Activated CD8-positive, alpha-beta memory T cell treated with anti-CD3 and anti-CD28 coated beads, Interleukin-2, amount 50 U/mL, for 4 hours (primary cell): ENCODE data around the gene PTCD1.
"Not testable (repeated sequence)": the region's sequence is repeated elsewhere in the genome, so short reads cannot be mapped to it uniquely, and the experiment has no call there.

Experiments used
- DNase-seq: peaks from one replicate; pipeline ENCODE4 v3.0.0-alpha.2; 2020

PTCD1 gene

GRCh38 chr7:99385564-99385963 lies 53.0 kb downstream of the PTCD1 start:
- no peak for DNase-seq

GRCh38 chr7:99384523-99384922 lies 54.1 kb downstream of the PTCD1 start:
- DNase-seq = no peak

GRCh38 chr7:99383791-99384370 lies 54.7 kb downstream of the PTCD1 start:
- DNase-seq = no peak

- DNase-seq = no peak
These were observed 55.4 kb downstream of the PTCD1 start for GRCh38 chr7:99383203-99383602.

- no peak for DNase-seq
These were observed 56.9 kb downstream of the PTCD1 start for GRCh38 chr7:99381664-99382075.

GRCh38 chr7:99380823-99381663 lies 57.6 kb downstream of the PTCD1 start:
- peak; percentile 83 for DNase-seq

- no peak for DNase-seq
These were observed 58.4 kb downstream of the PTCD1 start for GRCh38 chr7:99380032-99380822.

GRCh38 chr7:99379693-99380031 lies 58.9 kb downstream of the PTCD1 start:
- not testable (repeated sequence) for DNase-seq

- DNase-seq = peak; percentile 42
These were observed 59.5 kb downstream of the PTCD1 start for GRCh38 chr7:99379043-99379577.

GRCh38 chr7:99375070-99375807 lies 63.4 kb downstream of the PTCD1 start:
- DNase-seq = peak; percentile 59

GRCh38 chr7:99374111-99375064 lies 64.2 kb downstream of the PTCD1 start, which contains the start of gene ARPC1B:
TSS of gene ARPC1B (plus strand) at chr7:99374730. CDS start at chr7:99385715, 10,985 bp downstream.
- DNase-seq = peak; percentile 88

GRCh38 chr7:99373091-99374066 lies 65.2 kb downstream of the PTCD1 start:
- DNase-seq = no peak

GRCh38 chr7:99372275-99373090 lies 66.1 kb downstream of the PTCD1 start:
- no peak for DNase-seq

GRCh38 chr7:99371376-99371920 lies 67.2 kb downstream of the PTCD1 start:
- DNase-seq = no peak

- DNase-seq = no peak
These were observed 68.7 kb downstream of the PTCD1 start for GRCh38 chr7:99369767-99370391.

GRCh38 chr7:99368750-99369389 lies 69.7 kb downstream of the PTCD1 start:
- no peak for DNase-seq
